Small intestine (tissue), 16 donors: Measurements from ENCODE around the gene TRPC1. TPM values are rescaled to one million over a fixed set of nuclear protein-coding genes. Genes with fewer than 3 reads are reported as not detected.
A peak's percentile ranks its signal among the peaks of the same experiment; 100 is the strongest.

Experiments
- DNase-seq, 2 donors: peaks; one replicate each; pipeline versions ENCODE4 v3.0.0 to v3.0.0-alpha.2; 2013
- FAIRE-seq: peaks from 2 replicates; lab custom pipeline; 2012; peaks lifted over from hg19 to GRCh38; lab: Jason Lieb, UNC
- H3K27ac ChIP-seq, 3 donors: one replicate each; pipeline ENCODE4 v1.5.1; 2013; ENCODE audit warnings: low read length in 2 of 3, mild to moderate bottlenecking in 2 of 3, control low read depth in 1 of 3, inconsistent platforms in 1 of 3, low read depth in 1 of 3, moderate library complexity in 1 of 3
- H3K27me3 ChIP-seq, 3 donors: one replicate each; pipeline ENCODE4 v1.6.1; 2013; ENCODE audit warnings: low read length in 3 of 3, inconsistent platforms in 1 of 3; ENCODE audit not compliant: control insufficient read depth in 3 of 3, insufficient read depth in 3 of 3
- H3K36me3 ChIP-seq, 3 donors: one replicate each; pipeline ENCODE4 v1.6.1; 2013; ENCODE audit warnings: low read length in 3 of 3, inconsistent platforms in 1 of 3, low read depth in 1 of 3, mild to moderate bottlenecking in 1 of 3, moderate library complexity in 1 of 3; ENCODE audit not compliant: control insufficient read depth in 3 of 3, insufficient read depth in 2 of 3
- H3K4me1 ChIP-seq, 3 donors: one replicate each; pipeline ENCODE4 v1.6.1; 2013; ENCODE audit warnings: low read length in 2 of 3, inconsistent platforms in 1 of 3, low read depth in 1 of 3, mild to moderate bottlenecking in 1 of 3, moderate library complexity in 1 of 3; ENCODE audit not compliant: control insufficient read depth in 3 of 3, insufficient read depth in 2 of 3
- H3K4me3 ChIP-seq, 3 donors: one replicate each; pipeline ENCODE4 v1.5.1; 2013; ENCODE audit warnings: low read length in 3 of 3, control low read depth in 1 of 3, inconsistent platforms in 1 of 3, low read depth in 1 of 3, mild to moderate bottlenecking in 1 of 3, moderate library complexity in 1 of 3
- H3K9me3 ChIP-seq, 2 donors: one replicate each; pipeline ENCODE4 v1.6.1; 2013; ENCODE audit warnings: low read depth in 1 of 2, low read length in 1 of 2; ENCODE audit not compliant: control insufficient read depth in 2 of 2, insufficient read depth in 1 of 2
- WGBS, 3 donors: extraction: QIAGEN DNeasy Blood & Tissue Kit; methylation state at CpG; one replicate each; pipeline ENCODE4 v1.1.7; 2013; 5-methylcytosine and 5-hydroxymethylcytosine counted together
- long read RNA-seq, 10 donors: transcript quantifications; one replicate each; lab custom pipeline, GENCODE V29; 2026
- polyA plus RNA-seq, 4 donors: library from polyadenylated mRNA; stranded (reverse) in 3 of 4; unstranded in 1 of 4; fragments of 200-250 nt in 3 of 4; fragments of 120-200 nt in 1 of 4; gene quantifications; one replicate each; pipeline versions ENCODE4 v1.2.1 to v1.2.3, GENCODE V29; 2013
- donor health status: healthy with polysubstance abuse.
- donor health status: control.
- donor health status: control.
- donor health status: Bipolar disorder and iron deficiency.
- donor health status: healthy.

TRPC1 gene
- 1 to 10 TPM in 2 of 4 donors, under 1 TPM in 2; 0.22 to 4.1 (median 1.1) TPM for polyA plus RNA-seq
- long read RNA-seq, donor 1 = 0 reads
- long read RNA-seq, donor 2 = 0 reads
- long read RNA-seq, donor 3 = 0 reads
- long read RNA-seq, donor 4 = 0 reads
- long read RNA-seq, donor 5 = 0 reads
- long read RNA-seq, donor 6, full-length matches to known transcripts = 2 of 2 reads
- long read RNA-seq, donor 6, partial matches to known transcripts = 0 of 2 reads
- long read RNA-seq, donor 6, other reads (novel, unspliced or antisense) = 0 of 2 reads
- long read RNA-seq, donor 7 = 0 reads
- long read RNA-seq, donor 8 = 0 reads
- long read RNA-seq, donor 9 = 0 reads
- long read RNA-seq, donor 10 = 0 reads

DNA sequence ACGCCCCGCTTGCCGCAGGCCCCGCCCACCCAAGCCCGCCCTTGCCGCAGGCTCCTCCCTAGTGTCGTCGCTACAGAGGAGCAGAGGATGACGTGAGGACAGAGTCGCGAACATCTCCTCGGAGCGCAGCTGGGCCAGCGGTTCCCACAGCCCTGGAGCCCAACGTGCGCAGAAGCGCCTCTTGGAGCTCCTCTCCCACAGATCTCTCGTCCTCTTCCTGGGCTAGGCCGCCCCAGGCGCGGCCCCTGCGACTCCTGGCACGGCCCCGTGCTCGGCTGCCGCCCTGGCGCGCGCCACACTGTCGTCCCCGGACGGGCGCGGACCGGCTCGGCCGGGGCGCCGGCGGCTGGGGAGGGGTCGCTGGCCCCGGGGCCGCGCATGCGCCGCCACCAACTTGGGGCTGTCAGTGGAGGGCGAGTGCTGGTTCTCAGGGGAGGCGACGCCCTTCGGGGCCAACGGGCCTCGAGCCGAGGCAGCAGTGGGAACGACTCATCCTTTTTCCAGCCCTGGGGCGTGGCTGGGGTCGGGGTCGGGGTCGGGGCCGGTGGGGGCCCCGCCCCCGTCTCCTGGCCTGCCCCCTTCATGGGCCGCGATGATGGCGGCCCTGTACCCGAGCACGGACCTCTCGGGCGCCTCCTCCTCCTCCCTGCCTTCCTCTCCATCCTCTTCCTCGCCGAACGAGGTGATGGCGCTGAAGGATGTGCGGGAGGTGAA, at the start of gene TRPC1:
TSS of gene TRPC1 (plus strand) at position 67 of the 714 bp plus-strand sequence. CDS start at position 593, 526 bp downstream.
- Histone ChIP-seq H3K9me3 (no peaks in the 10 kb centered on the region), H3K4me3 (peak within 1 kb of the TSS; percentile 53 to 73 (median 65)), H3K4me1 (peaks cover 0 to 7% (median 0%) of the 10 kb centered on the region in 3 donors), H3K27ac (peak within 1 kb of the TSS in 2 of 3 donors; percentile 83 to 98), H3K27me3 (peaks cover 0 to 21% (median 0%) of the 10 kb centered on the region in 3 donors), H3K36me3 (no peaks in the 10 kb centered on the region)
- FAIRE-seq = no peak
- DNase-seq = peak; percentile 79 to 92
- WGBS, 3 donors = 0 to 1% (median 0%) methylated on average over 60 to 73 of the region's 73 CpGs

GRCh38 chr3:142676151-142676550, 47.7 kb upstream of the TRPC1 start:
- H3K27ac ChIP-seq = no peak overlapping the region
- no peak overlapping the region for H3K4me3 ChIP-seq
- peaks cover 0 to 21% (median 14%) of the 10 kb centered on the region in 3 donors for H3K36me3 ChIP-seq
- no peaks in the 10 kb centered on the region for H3K4me1 ChIP-seq
- no peak for DNase-seq
- no peaks in the 10 kb centered on the region for H3K27me3 ChIP-seq
- no peak for FAIRE-seq
- WGBS, 3 donors = 60 to 71% (median 66%) methylated on average over 2 of the region's 2 CpGs
- H3K9me3 ChIP-seq = no peaks in the 10 kb centered on the region

GRCh38 chr3:142680710-142681109, 43.1 kb upstream of the TRPC1 start:
- DNase-seq (peak; percentile 39 to 55), FAIRE-seq (no peak)
- WGBS, 3 donors = 24 to 65% (median 37%) methylated on average over 2 of the region's 2 CpGs
- Histone ChIP-seq H3K9me3 (no peaks in the 10 kb centered on the region), H3K4me1 (no peaks in the 10 kb centered on the region), H3K4me3 (no peak overlapping the region), H3K27me3 (no peaks in the 10 kb centered on the region), H3K27ac (no peak overlapping the region), H3K36me3 (peaks cover 2 to 18% (median 6%) of the 10 kb centered on the region in 3 donors)

DNA sequence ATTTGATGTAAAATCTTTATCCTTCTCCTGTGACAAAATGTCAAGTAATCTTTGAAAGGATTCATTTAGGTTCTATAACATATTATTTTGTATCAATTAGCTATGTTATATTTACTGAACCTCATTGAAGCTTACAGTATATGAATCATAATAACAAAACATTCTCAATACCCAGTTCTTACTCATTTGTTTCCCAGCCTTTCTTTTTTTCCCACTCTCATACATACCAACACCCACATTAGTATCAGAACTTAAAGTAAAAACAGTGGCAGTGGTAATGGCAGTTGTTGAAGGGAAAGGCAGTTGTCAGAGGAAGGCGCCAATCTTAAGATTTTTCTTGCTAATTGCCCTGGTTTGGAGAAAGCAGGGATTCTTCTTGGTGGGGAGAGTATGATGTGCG, 33.2 kb upstream of the TRPC1 start:
- H3K36me3 ChIP-seq = peaks cover 0 to 11% (median 0%) of the 10 kb centered on the region in 3 donors
- no peaks in the 10 kb centered on the region for H3K4me1 ChIP-seq
- WGBS, 3 donors = 89 to 95% (median 93%) methylated on average over 2 of the region's 2 CpGs
- FAIRE-seq = no peak
- H3K4me3 ChIP-seq = no peak overlapping the region
- H3K27me3 ChIP-seq = no peaks in the 10 kb centered on the region
- no peaks in the 10 kb centered on the region for H3K9me3 ChIP-seq
- H3K27ac ChIP-seq = no peak overlapping the region
- DNase-seq = no peak

- Histone ChIP-seq H3K9me3 (no peaks in the 10 kb centered on the region), H3K27ac (no peak overlapping the region), H3K4me3 (no peak overlapping the region), H3K27me3 (no peaks in the 10 kb centered on the region), H3K4me1 (no peaks in the 10 kb centered on the region), H3K36me3 (peaks cover 0 to 6% (median 0%) of the 10 kb centered on the region in 3 donors)
- FAIRE-seq = no peak
- DNase-seq = no peak
- 76 to 83% (median 82%) methylated on average over 2 of the region's 2 CpGs for WGBS, 3 donors
Observed at GRCh38 chr3:142691527-142691926, 32.3 kb upstream of the TRPC1 start.

DNA sequence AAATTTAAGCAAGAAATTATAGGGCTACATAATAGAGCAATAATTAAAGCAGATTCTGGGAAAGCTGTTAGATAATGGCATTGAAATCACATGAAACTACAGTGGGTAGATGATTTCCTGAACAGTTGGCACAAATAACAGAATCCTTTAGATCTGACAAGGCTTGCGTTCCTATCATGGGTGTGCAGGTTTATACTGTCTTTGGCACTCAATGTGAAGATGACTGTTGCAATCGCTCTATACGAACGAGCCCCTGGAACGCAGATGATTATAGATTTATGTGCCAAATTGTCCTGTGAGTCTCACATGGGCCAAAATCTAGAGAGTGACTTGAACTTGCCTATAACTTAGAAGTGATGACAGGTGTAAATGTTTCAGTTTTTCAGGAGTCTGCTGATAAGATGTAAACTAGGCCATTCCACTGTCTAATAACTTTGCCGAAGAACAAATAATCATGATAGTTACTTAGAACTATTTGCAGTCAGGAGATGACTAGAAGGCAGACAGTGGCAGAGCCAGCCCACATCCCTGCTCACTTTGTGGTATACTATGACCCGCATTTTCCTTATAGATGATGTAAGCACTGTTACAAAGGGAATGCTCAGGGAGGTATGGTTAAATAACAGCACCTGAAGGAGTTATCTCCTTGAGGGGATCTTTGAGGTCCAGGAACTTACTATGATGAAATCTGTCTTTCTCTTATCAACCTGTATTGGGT, 30.5 kb upstream of the TRPC1 start:
- DNase-seq (no peak), FAIRE-seq (no peak)
- Histone ChIP-seq H3K4me1 (no peaks in the 10 kb centered on the region), H3K36me3 (peaks cover 0 to 4% (median 0%) of the 10 kb centered on the region in 3 donors), H3K9me3 (no peaks in the 10 kb centered on the region), H3K4me3 (no peak overlapping the region), H3K27me3 (no peaks in the 10 kb centered on the region), H3K27ac (no peak overlapping the region)
- 84 to 92% (median 91%) methylated on average over 7 of the region's 7 CpGs for WGBS, 3 donors

- Histone ChIP-seq H3K4me3 (no peak overlapping the region), H3K27me3 (no peaks in the 10 kb centered on the region), H3K36me3 (peaks cover 0 to 4% (median 0%) of the 10 kb centered on the region in 3 donors), H3K9me3 (no peaks in the 10 kb centered on the region), H3K27ac (no peak overlapping the region), H3K4me1 (no peaks in the 10 kb centered on the region)
- WGBS, 3 donors = 88 to 94% (median 92%) methylated on average over 1 of the region's 1 CpG
- FAIRE-seq (no peak), DNase-seq (peak in 1 of 2 donors; percentile 10)
Observed at GRCh38 chr3:142694225-142694624, 29.6 kb upstream of the TRPC1 start.

GRCh38 chr3:142705198-142705597, 18.6 kb upstream of the TRPC1 start:
- H3K9me3 ChIP-seq = no peaks in the 10 kb centered on the region
- H3K27ac ChIP-seq = no peak overlapping the region
- WGBS, 3 donors = 65 to 76% (median 69%) methylated on average over 2 of the region's 2 CpGs
- FAIRE-seq (no peak), DNase-seq (no peak)
- H3K36me3 ChIP-seq = peaks cover 0 to 6% (median 0%) of the 10 kb centered on the region in 3 donors
- no peaks in the 10 kb centered on the region for H3K4me1 ChIP-seq
- no peaks in the 10 kb centered on the region for H3K27me3 ChIP-seq
- no peak overlapping the region for H3K4me3 ChIP-seq
